Gastrocnemius medialis (tissue), 4 donors: ENCODE measurements around the gene ETF1.

Source experiments
- POLR2A ChIP-seq, 2 donors: fragments of 450-650 bp; IDR thresholded peaks; one replicate each; pipeline ENCODE4 v1.6.1; 2017; ENCODE audit warnings: antibody characterized with exemption in 2 of 2, mild to moderate bottlenecking in 2 of 2, moderate library complexity in 2 of 2
- TF ChIP-seq, protein P1 (sequence below), 5 experiments: fragments of 450-650 bp in 3 of 5; fragments of 200-600 bp in 2 of 5; sonication (generic) in 2 of 5; IDR thresholded peaks in 4 of 5; conservative IDR thresholded peaks in 1 of 5; 1 replicate in 4 of 5; 2 replicates in 1 of 5; pipeline ENCODE4 v1.5.1; 2016 to 2019; ENCODE audit warnings: antibody characterized with exemption in 5 of 5, mild to moderate bottlenecking in 3 of 5, moderate library complexity in 3 of 5

DNA sequence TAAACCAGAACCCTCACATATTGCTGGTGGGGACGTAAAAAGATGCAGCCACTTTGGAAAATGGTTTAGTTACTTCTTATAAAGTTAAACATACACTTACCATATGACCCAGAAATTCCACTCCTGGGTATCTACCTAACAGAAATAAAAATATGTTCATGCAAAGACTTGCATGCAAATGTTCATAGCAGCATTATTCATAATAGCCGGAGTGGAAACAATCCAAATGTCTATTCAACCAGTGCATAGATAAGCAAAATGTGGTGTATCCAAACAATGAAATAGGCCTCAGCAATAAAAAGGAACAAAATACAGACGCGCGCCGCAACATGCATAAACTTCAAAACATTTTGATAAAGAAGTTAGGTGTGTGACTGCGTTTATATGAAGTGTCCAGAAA is 66.1 kb downstream of the ETF1 start:
- TF ChIP-seq POLR2A (IDR thresholded peaks at IDR 0.05) = no peak
- TF ChIP-seq, protein P1, sequence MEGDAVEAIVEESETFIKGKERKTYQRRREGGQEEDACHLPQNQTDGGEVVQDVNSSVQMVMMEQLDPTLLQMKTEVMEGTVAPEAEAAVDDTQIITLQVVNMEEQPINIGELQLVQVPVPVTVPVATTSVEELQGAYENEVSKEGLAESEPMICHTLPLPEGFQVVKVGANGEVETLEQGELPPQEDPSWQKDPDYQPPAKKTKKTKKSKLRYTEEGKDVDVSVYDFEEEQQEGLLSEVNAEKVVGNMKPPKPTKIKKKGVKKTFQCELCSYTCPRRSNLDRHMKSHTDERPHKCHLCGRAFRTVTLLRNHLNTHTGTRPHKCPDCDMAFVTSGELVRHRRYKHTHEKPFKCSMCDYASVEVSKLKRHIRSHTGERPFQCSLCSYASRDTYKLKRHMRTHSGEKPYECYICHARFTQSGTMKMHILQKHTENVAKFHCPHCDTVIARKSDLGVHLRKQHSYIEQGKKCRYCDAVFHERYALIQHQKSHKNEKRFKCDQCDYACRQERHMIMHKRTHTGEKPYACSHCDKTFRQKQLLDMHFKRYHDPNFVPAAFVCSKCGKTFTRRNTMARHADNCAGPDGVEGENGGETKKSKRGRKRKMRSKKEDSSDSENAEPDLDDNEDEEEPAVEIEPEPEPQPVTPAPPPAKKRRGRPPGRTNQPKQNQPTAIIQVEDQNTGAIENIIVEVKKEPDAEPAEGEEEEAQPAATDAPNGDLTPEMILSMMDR (IDR thresholded peaks at IDR 0.05 in 4 of 5, conservative IDR thresholded peaks at IDR 0.05 in 1 of 5) = no peak
